ENCODE data around the gene STK32B.
A peak's percentile ranks its signal among the peaks of the same experiment; 100 is the strongest.

STK32B gene

GRCh38 chr4:5019796-5020195 lies 31.5 kb upstream of the STK32B start:
- DNase-seq, result no peak
- TF ChIP-seq POLR2A (IDR thresholded peaks at IDR 0.05; ENCODE audit: low read length), result no peak
- TF ChIP-seq GATA1 (IDR thresholded peaks at IDR 0.05; ENCODE audit: low read depth, low read length), result no peak

- DNase-seq, result no peak
Measured at GRCh38 chr4:5020341-5020740, 30.9 kb upstream of the STK32B start.

GRCh38 chr4:5021546-5021945 lies 29.7 kb upstream of the STK32B start:
- DNase-seq, result peak in 1 of 2 experiments; percentile 14
- no peak for TF ChIP-seq GATA1 (IDR thresholded peaks at IDR 0.05; ENCODE audit: low read depth, low read length)
- no peak for TF ChIP-seq POLR2A (IDR thresholded peaks at IDR 0.05; ENCODE audit: low read length)

More at GRCh38 chr4:5020341-5020740, 30.9 kb upstream of the STK32B start:
- no peak for TF ChIP-seq POLR2A (IDR thresholded peaks at IDR 0.05; ENCODE audit: low read length)
- TF ChIP-seq GATA1 (IDR thresholded peaks at IDR 0.05; ENCODE audit: low read depth, low read length), result no peak

GRCh38 chr4:5024673-5025072 lies 26.6 kb upstream of the STK32B start:
- DNase-seq, result no peak

GRCh38 chr4:5026371-5026770 lies 24.9 kb upstream of the STK32B start:
- peak; percentile 30 to 64 for DNase-seq
- no peak for TF ChIP-seq POLR2A (IDR thresholded peaks at IDR 0.05; ENCODE audit: low read length)
- no peak for TF ChIP-seq GATA1 (IDR thresholded peaks at IDR 0.05; ENCODE audit: low read depth, low read length)

More at GRCh38 chr4:5024673-5025072, 26.6 kb upstream of the STK32B start:
- no peak for TF ChIP-seq POLR2A (IDR thresholded peaks at IDR 0.05; ENCODE audit: low read length)

GRCh38 chr4:5027346-5027745 lies 23.9 kb upstream of the STK32B start:
- no peak for DNase-seq
- TF ChIP-seq GATA1 (IDR thresholded peaks at IDR 0.05; ENCODE audit: low read depth, low read length), result no peak
- no peak for TF ChIP-seq POLR2A (IDR thresholded peaks at IDR 0.05; ENCODE audit: low read length)

GRCh38 chr4:5028480-5028879 lies 22.8 kb upstream of the STK32B start:
- no peak for DNase-seq
- TF ChIP-seq GATA1 (IDR thresholded peaks at IDR 0.05; ENCODE audit: low read depth, low read length) (no peak), POLR2A (IDR thresholded peaks at IDR 0.05; ENCODE audit: low read length) (no peak)

- TF ChIP-seq POLR2A (IDR thresholded peaks at IDR 0.05; ENCODE audit: low read length), result no peak
- no peak for TF ChIP-seq GATA1 (IDR thresholded peaks at IDR 0.05; ENCODE audit: low read depth, low read length)
- no peak for DNase-seq
Measured at GRCh38 chr4:5029447-5029846, 21.8 kb upstream of the STK32B start.

- no peak for TF ChIP-seq GATA1 (IDR thresholded peaks at IDR 0.05; ENCODE audit: low read depth, low read length)
- no peak for TF ChIP-seq POLR2A (IDR thresholded peaks at IDR 0.05; ENCODE audit: low read length)
- no peak for DNase-seq
Measured at GRCh38 chr4:5030221-5030620, 21.1 kb upstream of the STK32B start.

- no peak for TF ChIP-seq GATA1 (IDR thresholded peaks at IDR 0.05; ENCODE audit: low read depth, low read length)
- no peak for TF ChIP-seq POLR2A (IDR thresholded peaks at IDR 0.05; ENCODE audit: low read length)
- DNase-seq, result no peak
Measured at GRCh38 chr4:5030927-5031326, 20.4 kb upstream of the STK32B start.

GRCh38 chr4:5032813-5033212 lies 18.5 kb upstream of the STK32B start:
- peak; percentile 13 to 25 for DNase-seq
- TF ChIP-seq GATA1 (IDR thresholded peaks at IDR 0.05; ENCODE audit: low read depth, low read length), result no peak

- DNase-seq, result no peak
- TF ChIP-seq POLR2A (IDR thresholded peaks at IDR 0.05; ENCODE audit: low read length) (no peak), GATA1 (IDR thresholded peaks at IDR 0.05; ENCODE audit: low read depth, low read length) (no peak)
Measured at GRCh38 chr4:5033281-5033841, 17.9 kb upstream of the STK32B start.

- no peak for DNase-seq
- no peak for TF ChIP-seq GATA1 (IDR thresholded peaks at IDR 0.05; ENCODE audit: low read depth, low read length)
- TF ChIP-seq POLR2A (IDR thresholded peaks at IDR 0.05; ENCODE audit: low read length), result no peak
Measured at GRCh38 chr4:5034206-5034605, 17.1 kb upstream of the STK32B start.

GRCh38 chr4:5036239-5036638 lies 15.0 kb upstream of the STK32B start:
- peak; percentile 94 to 95 for DNase-seq
- no peak for TF ChIP-seq POLR2A (IDR thresholded peaks at IDR 0.05; ENCODE audit: low read length)

- no peak for TF ChIP-seq GATA1 (IDR thresholded peaks at IDR 0.05; ENCODE audit: low read depth, low read length)
- TF ChIP-seq POLR2A (IDR thresholded peaks at IDR 0.05; ENCODE audit: low read length), result no peak
- peak; percentile 89 to 92 for DNase-seq
Measured at GRCh38 chr4:5037553-5038551, 13.4 kb upstream of the STK32B start.
